ENCODE measurements around the gene ZC3HAV1.

Gene ZC3HAV1

GRCh38 chr7:139075871-139076686 is 33.4 kb downstream of the ZC3HAV1 start (continued):
- TF ChIP-seq TSHZ2 (CRISPR knock-in tag; IDR thresholded peaks at IDR 0.05) (no peak), ZNF70 (CRISPR knock-in tag; IDR thresholded peaks at IDR 0.05) (no peak), ZFP30 (CRISPR knock-in tag; IDR thresholded peaks at IDR 0.05) (no peak)

GRCh38 chr7:139075031-139075652 is 34.4 kb downstream of the ZC3HAV1 start:
- no peak for TF ChIP-seq ZFP30 (CRISPR knock-in tag; IDR thresholded peaks at IDR 0.05)
- 0 out of 2 replicates have a peak, but pooled peaks have one; percentile 9 for TF ChIP-seq ZNF8 (CRISPR knock-in tag; IDR thresholded peaks at IDR 0.05)
- ATAC-seq, result peak; percentile 97

- TF ChIP-seq ESRRG (CRISPR knock-in tag; IDR thresholded peaks at IDR 0.05) (no peak), ZFP3 (CRISPR knock-in tag; IDR thresholded peaks at IDR 0.05) (no peak), CSRNP3 (CRISPR knock-in tag; IDR thresholded peaks at IDR 0.05) (no peak), ARNTL (CRISPR knock-in tag; IDR thresholded peaks at IDR 0.05; ENCODE audit: borderline replicate concordance, low read depth) (no peak), PPARA (CRISPR knock-in tag; IDR thresholded peaks at IDR 0.05; ENCODE audit: borderline replicate concordance) (no peak), ZNF70 (CRISPR knock-in tag; IDR thresholded peaks at IDR 0.05) (no peak), ZNF8 (CRISPR knock-in tag; IDR thresholded peaks at IDR 0.05) (no peak), ISL1 (CRISPR knock-in tag; IDR thresholded peaks at IDR 0.05) (no peak), OSR1 (CRISPR knock-in tag; IDR thresholded peaks at IDR 0.05) (no peak), ZFP30 (CRISPR knock-in tag; IDR thresholded peaks at IDR 0.05) (no peak), TCF4 (CRISPR knock-in tag; IDR thresholded peaks at IDR 0.05; ENCODE audit: borderline replicate concordance) (no peak), SNAI2 (CRISPR knock-in tag; IDR thresholded peaks at IDR 0.05) (no peak), CREB5 (CRISPR knock-in tag; IDR thresholded peaks at IDR 0.05; ENCODE audit: low read depth) (no peak), BACH2 (CRISPR knock-in tag; IDR thresholded peaks at IDR 0.05; ENCODE audit: borderline replicate concordance) (no peak), TOX (CRISPR knock-in tag; IDR thresholded peaks at IDR 0.05; ENCODE audit: borderline replicate concordance) (no peak), TSHZ2 (CRISPR knock-in tag; IDR thresholded peaks at IDR 0.05) (no peak), RARB (CRISPR knock-in tag; IDR thresholded peaks at IDR 0.05) (no peak)
- no peak for ATAC-seq
Measured at GRCh38 chr7:139072796-139073195, 36.7 kb downstream of the ZC3HAV1 start.

GRCh38 chr7:139071680-139072079 is 37.8 kb downstream of the ZC3HAV1 start:
- ATAC-seq, result no peak
- TF ChIP-seq BACH2 (CRISPR knock-in tag; IDR thresholded peaks at IDR 0.05; ENCODE audit: borderline replicate concordance), result no peak
- TF ChIP-seq POU6F1 (CRISPR knock-in tag; IDR thresholded peaks at IDR 0.05; ENCODE audit: borderline replicate concordance, low read depth), result no peak
- TF ChIP-seq ZNF70 (CRISPR knock-in tag; IDR thresholded peaks at IDR 0.05), result no peak

Data from SK-N-SH treated with all-trans-retinoic acid at 6 μM for 48 hours (cell line).